ENCODE data around the gene ZNF235.

GRCh38 chr19:44303976-44304568 is 753 bp downstream of the ZNF235 start:
- TF ChIP-seq CTCF (IDR thresholded peaks at IDR 0.05) (no peak), POLR2A (IDR thresholded peaks at IDR 0.05) (no peak)
